ENCODE data around the gene C19orf38. TPM values are rescaled to one million over a fixed set of nuclear protein-coding genes. Genes with fewer than 3 reads are reported as not detected.

Gene C19orf38
- total and polyA plus RNA-seq, 9 of the 15 experiments (the other 6 are each of a cell fraction or from before 2014, with no cell fraction given): 0.14 to 0.18 TPM; not detected in 7

GRCh38 chr19:10836479-10837330 lies 11.5 kb upstream of the C19orf38 start (continued):
- TF ChIP-seq SRSF9 (IDR thresholded peaks at IDR 0.05; ENCODE audit: borderline replicate concordance, low read depth, low read length): no peak
- peak; percentile 26; the same call in 1 of the 2 replicates for TF ChIP-seq ZNF740 (CRISPR knock-in tag; IDR thresholded peaks at IDR 0.05)
- peak in 1 of 2 experiments; percentile 61; a peak in 1 of 4 replicates for TF ChIP-seq ZNF740 (tag; IDR thresholded peaks at IDR 0.05)
- TF ChIP-seq ETV5 (CRISPR knock-in tag; IDR thresholded peaks at IDR 0.05; ENCODE audit: low read depth): peak; percentile 72; the same call in 1 of the 2 replicates
- no peak; the same call in none of the 2 replicates for TF ChIP-seq SMARCA5 (IDR thresholded peaks at IDR 0.05)
- no peak; the same call in none of the 2 replicates for TF ChIP-seq ATF7 (IDR thresholded peaks at IDR 0.05)
- no peak for TF ChIP-seq CAMTA2 (CRISPR knock-in tag; conservative IDR thresholded peaks at IDR 0.05)
- no peak for TF ChIP-seq ZNF253 (CRISPR knock-in tag; conservative IDR thresholded peaks at IDR 0.05)
- TF ChIP-seq, protein P1, sequence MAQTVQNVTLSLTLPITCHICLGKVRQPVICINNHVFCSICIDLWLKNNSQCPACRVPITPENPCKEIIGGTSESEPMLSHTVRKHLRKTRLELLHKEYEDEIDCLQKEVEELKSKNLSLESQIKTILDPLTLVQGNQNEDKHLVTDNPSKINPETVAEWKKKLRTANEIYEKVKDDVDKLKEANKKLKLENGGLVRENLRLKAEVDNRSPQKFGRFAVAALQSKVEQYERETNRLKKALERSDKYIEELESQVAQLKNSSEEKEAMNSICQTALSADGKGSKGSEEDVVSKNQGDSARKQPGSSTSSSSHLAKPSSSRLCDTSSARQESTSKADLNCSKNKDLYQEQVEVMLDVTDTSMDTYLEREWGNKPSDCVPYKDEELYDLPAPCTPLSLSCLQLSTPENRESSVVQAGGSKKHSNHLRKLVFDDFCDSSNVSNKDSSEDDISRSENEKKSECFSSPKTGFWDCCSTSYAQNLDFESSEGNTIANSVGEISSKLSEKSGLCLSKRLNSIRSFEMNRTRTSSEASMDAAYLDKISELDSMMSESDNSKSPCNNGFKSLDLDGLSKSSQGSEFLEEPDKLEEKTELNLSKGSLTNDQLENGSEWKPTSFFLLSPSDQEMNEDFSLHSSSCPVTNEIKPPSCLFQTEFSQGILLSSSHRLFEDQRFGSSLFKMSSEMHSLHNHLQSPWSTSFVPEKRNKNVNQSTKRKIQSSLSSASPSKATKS (CRISPR knock-in tag; IDR thresholded peaks at IDR 0.05): 0 out of 2 replicates have a peak, but pooled peaks have one; percentile 76
- no peak for TF ChIP-seq MAFF (IDR thresholded peaks at IDR 0.05; ENCODE audit: low read length)
- no peak for TF ChIP-seq TSC22D4 (tag; IDR thresholded peaks at IDR 0.05)
- TF ChIP-seq CREBBP (IDR thresholded peaks at IDR 0.05; ENCODE audit: low read depth, low read length): no peak
- no peak for TF ChIP-seq POLR2AphosphoS5 (IDR thresholded peaks at IDR 0.05; ENCODE audit: control insufficient read depth, insufficient read depth, low read depth, low read length)

All from K562 (cell line).